ENCODE data around the gene GALNT1. TPM values are rescaled to one million over a fixed set of nuclear protein-coding genes. Genes with fewer than 3 reads are reported as not detected.

GALNT1 gene
- total RNA-seq (2021) (63.1 to 80.1 TPM (median 71.7 TPM) in 3 replicates), Bru-seq, nascent RNA (percentile 78 among the genes with signal in this experiment)
- long read RNA-seq, experiment 1, transcript GALNT1-201 (11 exons, 3,847 nt) = major isoform, 9 of 497 reads
- long read RNA-seq, experiment 1, partial matches to known transcripts = 45 of 497 reads
- long read RNA-seq, experiment 1, other reads (novel, unspliced or antisense) = 442 of 497 reads
- long read RNA-seq, experiment 2, transcript GALNT1-201 (11 exons, 3,847 nt) = major isoform, 12 of 119 reads
- long read RNA-seq, experiment 2, partial matches to known transcripts = 43 of 119 reads
- long read RNA-seq, experiment 2, other reads (novel, unspliced or antisense) = 64 of 119 reads
- long read RNA-seq, experiment 3, partial matches to known transcripts = 1 of 1 reads
- long read RNA-seq, experiment 3, other reads (novel, unspliced or antisense) = 0 of 1 reads

DNA sequence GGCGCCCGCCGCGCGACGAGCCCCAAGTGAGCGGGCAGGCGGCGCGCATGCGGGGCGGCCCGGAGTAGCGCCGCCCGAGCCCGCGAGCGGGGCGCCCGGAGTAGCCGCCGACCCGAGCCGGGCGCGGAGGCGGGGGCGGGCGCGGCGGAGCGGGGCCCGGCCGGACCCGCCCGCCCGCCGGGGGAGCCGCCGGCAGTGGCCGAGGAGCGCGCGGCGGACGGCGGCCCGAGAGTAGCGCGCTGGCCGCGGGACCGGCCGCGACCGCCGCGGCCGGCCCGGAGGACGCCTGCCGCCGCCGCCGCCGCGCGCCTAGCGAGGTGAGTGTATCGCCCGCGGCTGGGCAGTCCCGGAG, at the start of gene GALNT1:
Gene GALNT1, plus strand, starts transcription at position 195 of the 352 bp plus-strand sequence. CDS start 72,923 bp downstream, outside the sequence.
- peaks cover 29% of the 10 kb centered on the region for H3K36me3 Mint-ChIP-seq
- no peak for DNase-seq (ENCODE audit: low spot score)
- peaks cover 14% of the 10 kb centered on the region for H3K27me3 Mint-ChIP-seq (ENCODE audit: low read depth)
- peaks cover 14% of the 10 kb centered on the region for H3K4me1 Mint-ChIP-seq
- ChIA-PET CTCF (interaction anchor here (1.2 kb wide), 1 partner anchor 195 kb away, joined by 4 read pairs; no protein-coding TSS in a partner anchor), POLR2A (no interaction called here)
- peak; percentile 41 for ATAC-seq
- peaks cover 27% of the 10 kb centered on the region for H3K9me3 Mint-ChIP-seq
- H3K4me3 Mint-ChIP-seq = peak within 1 kb of the TSS; percentile 77
- peak within 1 kb of the TSS; percentile 64; the same call in 1 of the 2 replicates for H3K27ac Mint-ChIP-seq
- TF ChIP-seq SMAD4 (CRISPR knock-in tag; IDR thresholded peaks at IDR 0.05) (no peak), RELA (CRISPR knock-in tag; IDR thresholded peaks at IDR 0.05; ENCODE audit: borderline replicate concordance) (no peak), OVOL2 (CRISPR knock-in tag; IDR thresholded peaks at IDR 0.05; ENCODE audit: borderline replicate concordance) (no peak), SOX15 (CRISPR knock-in tag; IDR thresholded peaks at IDR 0.05) (no peak)
- TF ChIP-seq, protein P1, sequence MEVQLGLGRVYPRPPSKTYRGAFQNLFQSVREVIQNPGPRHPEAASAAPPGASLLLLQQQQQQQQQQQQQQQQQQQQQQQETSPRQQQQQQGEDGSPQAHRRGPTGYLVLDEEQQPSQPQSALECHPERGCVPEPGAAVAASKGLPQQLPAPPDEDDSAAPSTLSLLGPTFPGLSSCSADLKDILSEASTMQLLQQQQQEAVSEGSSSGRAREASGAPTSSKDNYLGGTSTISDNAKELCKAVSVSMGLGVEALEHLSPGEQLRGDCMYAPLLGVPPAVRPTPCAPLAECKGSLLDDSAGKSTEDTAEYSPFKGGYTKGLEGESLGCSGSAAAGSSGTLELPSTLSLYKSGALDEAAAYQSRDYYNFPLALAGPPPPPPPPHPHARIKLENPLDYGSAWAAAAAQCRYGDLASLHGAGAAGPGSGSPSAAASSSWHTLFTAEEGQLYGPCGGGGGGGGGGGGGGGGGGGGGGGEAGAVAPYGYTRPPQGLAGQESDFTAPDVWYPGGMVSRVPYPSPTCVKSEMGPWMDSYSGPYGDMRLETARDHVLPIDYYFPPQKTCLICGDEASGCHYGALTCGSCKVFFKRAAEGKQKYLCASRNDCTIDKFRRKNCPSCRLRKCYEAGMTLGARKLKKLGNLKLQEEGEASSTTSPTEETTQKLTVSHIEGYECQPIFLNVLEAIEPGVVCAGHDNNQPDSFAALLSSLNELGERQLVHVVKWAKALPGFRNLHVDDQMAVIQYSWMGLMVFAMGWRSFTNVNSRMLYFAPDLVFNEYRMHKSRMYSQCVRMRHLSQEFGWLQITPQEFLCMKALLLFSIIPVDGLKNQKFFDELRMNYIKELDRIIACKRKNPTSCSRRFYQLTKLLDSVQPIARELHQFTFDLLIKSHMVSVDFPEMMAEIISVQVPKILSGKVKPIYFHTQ (CRISPR knock-in tag; IDR thresholded peaks at IDR 0.05) = no peak
- TF ChIP-seq, protein P2, sequence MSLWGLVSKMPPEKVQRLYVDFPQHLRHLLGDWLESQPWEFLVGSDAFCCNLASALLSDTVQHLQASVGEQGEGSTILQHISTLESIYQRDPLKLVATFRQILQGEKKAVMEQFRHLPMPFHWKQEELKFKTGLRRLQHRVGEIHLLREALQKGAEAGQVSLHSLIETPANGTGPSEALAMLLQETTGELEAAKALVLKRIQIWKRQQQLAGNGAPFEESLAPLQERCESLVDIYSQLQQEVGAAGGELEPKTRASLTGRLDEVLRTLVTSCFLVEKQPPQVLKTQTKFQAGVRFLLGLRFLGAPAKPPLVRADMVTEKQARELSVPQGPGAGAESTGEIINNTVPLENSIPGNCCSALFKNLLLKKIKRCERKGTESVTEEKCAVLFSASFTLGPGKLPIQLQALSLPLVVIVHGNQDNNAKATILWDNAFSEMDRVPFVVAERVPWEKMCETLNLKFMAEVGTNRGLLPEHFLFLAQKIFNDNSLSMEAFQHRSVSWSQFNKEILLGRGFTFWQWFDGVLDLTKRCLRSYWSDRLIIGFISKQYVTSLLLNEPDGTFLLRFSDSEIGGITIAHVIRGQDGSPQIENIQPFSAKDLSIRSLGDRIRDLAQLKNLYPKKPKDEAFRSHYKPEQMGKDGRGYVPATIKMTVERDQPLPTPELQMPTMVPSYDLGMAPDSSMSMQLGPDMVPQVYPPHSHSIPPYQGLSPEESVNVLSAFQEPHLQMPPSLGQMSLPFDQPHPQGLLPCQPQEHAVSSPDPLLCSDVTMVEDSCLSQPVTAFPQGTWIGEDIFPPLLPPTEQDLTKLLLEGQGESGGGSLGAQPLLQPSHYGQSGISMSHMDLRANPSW (CRISPR knock-in tag; conservative IDR thresholded peaks at IDR 0.05; ENCODE audit: low read depth) = no peak

DNA sequence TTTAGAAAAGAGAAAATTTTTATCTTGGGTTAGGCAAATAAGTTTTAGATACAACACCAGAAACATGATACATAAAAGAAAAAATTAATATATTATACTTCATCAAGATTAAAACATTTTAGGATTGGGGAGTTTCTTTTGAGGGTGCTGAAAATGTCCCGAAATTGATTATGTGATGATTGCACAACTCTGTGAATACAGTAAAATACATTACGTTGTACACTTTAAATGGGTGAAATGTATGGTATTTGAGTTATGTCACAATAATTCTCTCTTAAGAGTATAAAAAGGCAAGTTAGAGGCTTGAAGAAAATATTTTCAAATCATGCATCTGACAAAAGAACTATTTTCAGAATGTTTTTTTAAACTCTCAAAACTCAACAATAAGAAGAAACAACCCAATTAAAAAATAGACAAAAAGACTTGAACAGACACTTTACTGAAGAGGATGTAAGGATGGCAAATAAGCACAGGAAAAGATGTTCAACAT, 47.6 kb upstream of the GALNT1 start:
- ATAC-seq (no peak), DNase-seq (ENCODE audit: low spot score) (no peak)
- POLR2A ChIA-PET = no interaction called here
- TF ChIP-seq, protein P3, sequence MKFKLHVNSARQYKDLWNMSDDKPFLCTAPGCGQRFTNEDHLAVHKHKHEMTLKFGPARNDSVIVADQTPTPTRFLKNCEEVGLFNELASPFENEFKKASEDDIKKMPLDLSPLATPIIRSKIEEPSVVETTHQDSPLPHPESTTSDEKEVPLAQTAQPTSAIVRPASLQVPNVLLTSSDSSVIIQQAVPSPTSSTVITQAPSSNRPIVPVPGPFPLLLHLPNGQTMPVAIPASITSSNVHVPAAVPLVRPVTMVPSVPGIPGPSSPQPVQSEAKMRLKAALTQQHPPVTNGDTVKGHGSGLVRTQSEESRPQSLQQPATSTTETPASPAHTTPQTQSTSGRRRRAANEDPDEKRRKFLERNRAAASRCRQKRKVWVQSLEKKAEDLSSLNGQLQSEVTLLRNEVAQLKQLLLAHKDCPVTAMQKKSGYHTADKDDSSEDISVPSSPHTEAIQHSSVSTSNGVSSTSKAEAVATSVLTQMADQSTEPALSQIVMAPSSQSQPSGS (CRISPR knock-in tag; IDR thresholded peaks at IDR 0.05; ENCODE audit: borderline replicate concordance, low read depth) = no peak
- no peak for TF ChIP-seq ZNF219 (CRISPR knock-in tag; IDR thresholded peaks at IDR 0.05; ENCODE audit: borderline replicate concordance)
- TF ChIP-seq, protein P4, sequence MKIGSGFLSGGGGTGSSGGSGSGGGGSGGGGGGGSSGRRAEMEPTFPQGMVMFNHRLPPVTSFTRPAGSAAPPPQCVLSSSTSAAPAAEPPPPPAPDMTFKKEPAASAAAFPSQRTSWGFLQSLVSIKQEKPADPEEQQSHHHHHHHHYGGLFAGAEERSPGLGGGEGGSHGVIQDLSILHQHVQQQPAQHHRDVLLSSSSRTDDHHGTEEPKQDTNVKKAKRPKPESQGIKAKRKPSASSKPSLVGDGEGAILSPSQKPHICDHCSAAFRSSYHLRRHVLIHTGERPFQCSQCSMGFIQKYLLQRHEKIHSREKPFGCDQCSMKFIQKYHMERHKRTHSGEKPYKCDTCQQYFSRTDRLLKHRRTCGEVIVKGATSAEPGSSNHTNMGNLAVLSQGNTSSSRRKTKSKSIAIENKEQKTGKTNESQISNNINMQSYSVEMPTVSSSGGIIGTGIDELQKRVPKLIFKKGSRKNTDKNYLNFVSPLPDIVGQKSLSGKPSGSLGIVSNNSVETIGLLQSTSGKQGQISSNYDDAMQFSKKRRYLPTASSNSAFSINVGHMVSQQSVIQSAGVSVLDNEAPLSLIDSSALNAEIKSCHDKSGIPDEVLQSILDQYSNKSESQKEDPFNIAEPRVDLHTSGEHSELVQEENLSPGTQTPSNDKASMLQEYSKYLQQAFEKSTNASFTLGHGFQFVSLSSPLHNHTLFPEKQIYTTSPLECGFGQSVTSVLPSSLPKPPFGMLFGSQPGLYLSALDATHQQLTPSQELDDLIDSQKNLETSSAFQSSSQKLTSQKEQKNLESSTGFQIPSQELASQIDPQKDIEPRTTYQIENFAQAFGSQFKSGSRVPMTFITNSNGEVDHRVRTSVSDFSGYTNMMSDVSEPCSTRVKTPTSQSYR (CRISPR knock-in tag; IDR thresholded peaks at IDR 0.05) = no peak
- no peak for TF ChIP-seq KAT7 (CRISPR knock-in tag; IDR thresholded peaks at IDR 0.05; ENCODE audit: borderline replicate concordance)
- TF ChIP-seq, protein P5, sequence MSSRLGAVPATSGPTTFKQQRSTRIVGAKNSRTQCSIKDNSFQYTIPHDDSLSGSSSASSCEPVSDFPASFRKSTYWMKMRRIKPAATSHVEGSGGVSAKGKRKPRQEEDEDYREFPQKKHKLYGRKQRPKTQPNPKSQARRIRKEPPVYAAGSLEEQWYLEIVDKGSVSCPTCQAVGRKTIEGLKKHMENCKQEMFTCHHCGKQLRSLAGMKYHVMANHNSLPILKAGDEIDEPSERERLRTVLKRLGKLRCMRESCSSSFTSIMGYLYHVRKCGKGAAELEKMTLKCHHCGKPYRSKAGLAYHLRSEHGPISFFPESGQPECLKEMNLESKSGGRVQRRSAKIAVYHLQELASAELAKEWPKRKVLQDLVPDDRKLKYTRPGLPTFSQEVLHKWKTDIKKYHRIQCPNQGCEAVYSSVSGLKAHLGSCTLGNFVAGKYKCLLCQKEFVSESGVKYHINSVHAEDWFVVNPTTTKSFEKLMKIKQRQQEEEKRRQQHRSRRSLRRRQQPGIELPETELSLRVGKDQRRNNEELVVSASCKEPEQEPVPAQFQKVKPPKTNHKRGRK (CRISPR knock-in tag; IDR thresholded peaks at IDR 0.05; ENCODE audit: borderline replicate concordance) = no peak
- TF ChIP-seq IRF2 (CRISPR knock-in tag; IDR thresholded peaks at IDR 0.05; ENCODE audit: borderline replicate concordance, low read depth) = no peak
- TF ChIP-seq ZNF317 (CRISPR knock-in tag; IDR thresholded peaks at IDR 0.05; ENCODE audit: borderline replicate concordance, low read depth) = no peak
- H3K9me3 Mint-ChIP-seq = peaks cover 44% of the 10 kb centered on the region
- peaks cover 17% of the 10 kb centered on the region for H3K36me3 Mint-ChIP-seq
- H3K4me3 Mint-ChIP-seq = no peak overlapping the region
- CTCF ChIA-PET = no interaction called here
- no peaks in the 10 kb centered on the region; the same call in 1 of the 2 replicates for H3K27me3 Mint-ChIP-seq (ENCODE audit: low read depth)
- H3K27ac Mint-ChIP-seq = no peak overlapping the region
- peaks cover under 1% of the 10 kb centered on the region for H3K4me1 Mint-ChIP-seq

Measured in WTC11 (cell line).